ENCODE results near the gene EPHB2. TPM values are rescaled to one million over a fixed set of nuclear protein-coding genes. Genes with fewer than 3 reads are reported as not detected.

Gene EPHB2
- total and polyA plus RNA-seq, 3 donors from 2014 or later = 7.7 to 9.4 (median 8.2) TPM

DNA sequence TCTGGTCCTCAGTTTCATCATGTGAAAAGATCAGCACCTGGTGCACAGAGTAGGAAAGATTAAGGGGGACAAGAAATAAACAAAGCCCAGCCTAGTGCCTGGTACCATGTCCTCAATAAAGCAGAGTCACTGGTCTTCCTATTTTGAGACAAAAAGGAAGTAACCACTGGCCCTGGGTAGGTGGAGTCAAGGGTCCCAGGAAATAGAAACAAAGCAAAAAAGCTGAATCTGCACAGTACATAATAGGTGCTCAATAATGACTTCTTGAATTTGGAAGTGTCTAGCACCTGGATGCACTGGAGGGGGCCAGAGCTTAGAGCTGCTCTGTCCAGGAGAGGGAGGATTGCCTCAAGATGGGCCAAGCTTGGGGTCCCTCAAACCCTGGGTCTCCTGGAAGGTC is 1.9 kb upstream of the EPHB2 start:
- H3K4me3 ChIP-seq = no peak overlapping the region
- H3K36me3 ChIP-seq (ENCODE audit: low read depth, missing control alignments) = no peaks in the 10 kb centered on the region
- H3K9me3 ChIP-seq = no peaks in the 10 kb centered on the region
- TF ChIP-seq, protein P1, sequence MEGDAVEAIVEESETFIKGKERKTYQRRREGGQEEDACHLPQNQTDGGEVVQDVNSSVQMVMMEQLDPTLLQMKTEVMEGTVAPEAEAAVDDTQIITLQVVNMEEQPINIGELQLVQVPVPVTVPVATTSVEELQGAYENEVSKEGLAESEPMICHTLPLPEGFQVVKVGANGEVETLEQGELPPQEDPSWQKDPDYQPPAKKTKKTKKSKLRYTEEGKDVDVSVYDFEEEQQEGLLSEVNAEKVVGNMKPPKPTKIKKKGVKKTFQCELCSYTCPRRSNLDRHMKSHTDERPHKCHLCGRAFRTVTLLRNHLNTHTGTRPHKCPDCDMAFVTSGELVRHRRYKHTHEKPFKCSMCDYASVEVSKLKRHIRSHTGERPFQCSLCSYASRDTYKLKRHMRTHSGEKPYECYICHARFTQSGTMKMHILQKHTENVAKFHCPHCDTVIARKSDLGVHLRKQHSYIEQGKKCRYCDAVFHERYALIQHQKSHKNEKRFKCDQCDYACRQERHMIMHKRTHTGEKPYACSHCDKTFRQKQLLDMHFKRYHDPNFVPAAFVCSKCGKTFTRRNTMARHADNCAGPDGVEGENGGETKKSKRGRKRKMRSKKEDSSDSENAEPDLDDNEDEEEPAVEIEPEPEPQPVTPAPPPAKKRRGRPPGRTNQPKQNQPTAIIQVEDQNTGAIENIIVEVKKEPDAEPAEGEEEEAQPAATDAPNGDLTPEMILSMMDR (IDR thresholded peaks at IDR 0.05) = no peak
- no peak for TF ChIP-seq POLR2A (IDR thresholded peaks at IDR 0.05)
- no peak for DNase-seq
- H3K27ac ChIP-seq = no peak overlapping the region
- intact Hi-C loops (cut with DNase I; ENCODE audit: low total_unique reads) = loop anchor here (5.0 kb wide), 1 partner anchor 184 kb away; no protein-coding TSS in a partner anchor
- no peaks in the 10 kb centered on the region for H3K27me3 ChIP-seq
- H3K4me1 ChIP-seq = peaks cover 7% of the 10 kb centered on the region

GRCh38 chr1:22709227-22709626 is 1.4 kb upstream of the EPHB2 start:
- Histone ChIP-seq H3K36me3 (ENCODE audit: low read depth, missing control alignments) (no peaks in the 10 kb centered on the region), H3K9me3 (no peaks in the 10 kb centered on the region), H3K4me1 (peaks cover 7% of the 10 kb centered on the region), H3K27ac (no peak overlapping the region), H3K27me3 (no peaks in the 10 kb centered on the region), H3K4me3 (no peak overlapping the region)
- DNase-seq = no peak
- intact Hi-C loops (cut with DNase I; ENCODE audit: low total_unique reads) = loop anchor here (5.0 kb wide), 1 partner anchor 183 kb away; no protein-coding TSS in a partner anchor
- TF ChIP-seq POLR2A (IDR thresholded peaks at IDR 0.05) = no peak
- TF ChIP-seq, protein P1 (IDR thresholded peaks at IDR 0.05) = no peak
- WGBS, 2 donors = 79 to 82% methylated on average over 3 of the region's 3 CpGs

- H3K27me3 ChIP-seq = no peaks in the 10 kb centered on the region
- DNase-seq = peak; percentile 70
- H3K9me3 ChIP-seq = no peaks in the 10 kb centered on the region
- peak overlapping the region; percentile 34 for H3K4me3 ChIP-seq
- intact Hi-C loops (cut with DNase I; ENCODE audit: low total_unique reads) = loop anchor here (5.0 kb wide), 1 partner anchor 182 kb away; no protein-coding TSS in a partner anchor
- H3K27ac ChIP-seq = no peak overlapping the region
- H3K36me3 ChIP-seq (ENCODE audit: low read depth, missing control alignments) = no peaks in the 10 kb centered on the region
- peaks cover 7% of the 10 kb centered on the region for H3K4me1 ChIP-seq
- 4 to 7% methylated on average over 26 to 50 of the region's 50 CpGs for WGBS, 2 donors
- TF ChIP-seq, protein P1 (IDR thresholded peaks at IDR 0.05) = no peak
- no peak for TF ChIP-seq POLR2A (IDR thresholded peaks at IDR 0.05)
Measured at GRCh38 chr1:22709891-22710700, 543 bp upstream of the EPHB2 start.

DNA sequence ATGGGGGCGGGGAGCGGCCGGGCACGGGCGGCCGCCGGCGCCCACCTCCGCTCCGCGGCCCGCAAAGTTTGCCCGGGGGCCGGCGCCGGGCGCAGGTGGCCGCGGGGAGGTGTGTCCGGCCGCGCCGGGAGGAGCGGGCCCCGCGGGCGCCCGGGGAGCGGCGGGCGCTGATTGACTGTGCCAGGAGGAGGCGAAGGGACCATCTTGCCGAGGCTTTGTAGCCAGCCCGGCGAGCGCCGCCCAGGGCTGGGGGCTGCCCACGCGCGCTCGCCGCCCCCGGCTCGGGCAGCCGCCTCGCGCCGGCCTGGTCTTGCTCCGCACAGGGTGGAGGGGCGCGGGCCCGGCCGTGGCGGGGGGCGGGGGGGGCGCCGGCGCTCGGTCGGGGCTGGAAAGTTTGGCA is 432 bp downstream of the EPHB2 start:
- peaks cover 7% of the 10 kb centered on the region for H3K4me1 ChIP-seq
- no peaks in the 10 kb centered on the region for H3K36me3 ChIP-seq (ENCODE audit: low read depth, missing control alignments)
- 1% methylated on average over 16 of the region's 60 CpGs; no CpG with 5 or more reads in 1 of the 2 donors for WGBS, 2 donors
- no peaks in the 10 kb centered on the region for H3K27me3 ChIP-seq
- TF ChIP-seq, protein P1 (IDR thresholded peaks at IDR 0.05) = no peak
- no peak for TF ChIP-seq POLR2A (IDR thresholded peaks at IDR 0.05)
- no peak overlapping the region for H3K27ac ChIP-seq
- DNase-seq = no peak
- intact Hi-C loops (cut with DNase I; ENCODE audit: low total_unique reads) = no loop called here
- no peaks in the 10 kb centered on the region for H3K9me3 ChIP-seq
- H3K4me3 ChIP-seq = peak overlapping the region; percentile 47 to 49

Data from testis (tissue), 3 donors.